ENCODE results near the gene UPF2.

- TF ChIP-seq EP300 (IDR thresholded peaks at IDR 0.05) = no peak
- no peak for TF ChIP-seq CTCF (IDR thresholded peaks at IDR 0.05)
- no peak for TF ChIP-seq POLR2A (IDR thresholded peaks at IDR 0.05)
Measured at GRCh38 chr10:12063483-12063818, 20.8 kb upstream of the UPF2 start.
